Muscle layer of duodenum (tissue), 2 donors: ENCODE data around the gene NPAS1.
"Not testable (repeated sequence)": the region's sequence is repeated elsewhere in the genome, so short reads cannot be mapped to it uniquely, and the experiment has no call there.

Experiments
- H3K27ac ChIP-seq: one replicate; pipeline ENCODE4 v1.7.0; 2013; ENCODE audit warnings: mild to moderate bottlenecking, low read length
- H3K27me3 ChIP-seq: one replicate; pipeline ENCODE4 v1.7.0; 2013; ENCODE audit warnings: low read depth, mild to moderate bottlenecking, control low read depth, low read length
- H3K36me3 ChIP-seq, 2 donors: one replicate each; pipeline ENCODE4 v1.7.0; 2013; ENCODE audit warnings: low read length in 2 of 2, control low read depth in 1 of 2, mild to moderate bottlenecking in 1 of 2; ENCODE audit not compliant: insufficient read depth in 2 of 2, control insufficient read depth in 1 of 2
- H3K4me1 ChIP-seq, 2 donors: one replicate each; pipeline ENCODE4 v1.7.0; 2013; ENCODE audit warnings: low read length in 2 of 2, mild to moderate bottlenecking in 2 of 2, control low read depth in 1 of 2, moderate library complexity in 1 of 2; ENCODE audit not compliant: insufficient read depth in 2 of 2, control insufficient read depth in 1 of 2
- H3K4me3 ChIP-seq, 2 donors: one replicate each; pipeline ENCODE4 v1.7.0; 2013; ENCODE audit warnings: low read length in 2 of 2, low read depth in 1 of 2, mild to moderate bottlenecking in 1 of 2
- H3K9me3 ChIP-seq, 2 donors: one replicate each; pipeline ENCODE4 v1.7.0; 2013; ENCODE audit warnings: low read length in 2 of 2, control low read depth in 1 of 2, mild to moderate bottlenecking in 1 of 2; ENCODE audit not compliant: control insufficient read depth in 1 of 2
- donor health status: healthy.

The NPAS1 gene

DNA sequence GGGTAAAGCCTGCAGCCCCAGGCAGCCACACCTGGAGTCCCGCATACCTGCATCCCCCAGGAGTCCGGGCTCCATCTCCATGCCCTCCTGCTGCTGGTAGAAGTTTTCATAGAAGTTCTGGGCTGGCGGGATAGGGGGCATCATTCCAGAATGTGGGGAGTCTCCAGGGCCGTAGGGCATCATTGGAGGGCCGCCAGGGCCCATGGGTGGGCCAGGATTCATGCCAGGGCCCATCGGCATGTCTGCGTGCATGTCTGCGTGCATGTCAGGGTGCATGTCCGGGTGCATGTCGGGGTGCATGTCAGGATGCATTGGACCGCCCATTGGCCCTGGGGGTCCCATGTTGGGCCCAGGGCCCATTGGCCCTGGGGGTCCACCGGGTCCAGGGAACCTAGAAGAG is 52.1 kb downstream of the NPAS1 start:
- no peak overlapping the region for H3K4me3 ChIP-seq
- no peak overlapping the region for H3K27ac ChIP-seq
- H3K9me3 ChIP-seq, result no peaks in the 10 kb centered on the region
- H3K4me1 ChIP-seq, result no peaks in the 10 kb centered on the region
- H3K27me3 ChIP-seq, result no peaks in the 10 kb centered on the region
- peaks cover 46 to 78% of the 10 kb centered on the region in 2 donors for H3K36me3 ChIP-seq

DNA sequence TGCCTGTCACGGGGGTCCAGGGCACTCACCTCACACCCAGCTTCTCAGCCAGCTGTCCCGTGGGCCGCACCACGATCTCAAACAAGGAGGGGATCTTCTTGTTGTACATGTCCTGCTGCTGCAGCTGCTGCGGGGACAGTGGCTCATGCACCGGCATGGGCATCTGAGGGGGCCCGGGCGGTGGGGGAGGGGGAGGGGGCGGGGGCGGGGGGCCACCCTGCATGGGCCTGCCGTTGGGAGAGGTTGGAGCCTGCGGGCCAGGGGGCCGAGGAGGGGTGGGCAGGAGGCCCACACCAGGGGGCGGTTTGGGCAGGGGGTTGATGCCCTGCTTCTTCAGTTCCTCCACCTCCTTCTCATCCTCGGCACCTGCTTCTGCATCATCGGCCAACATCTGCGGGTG is 52.7 kb downstream of the NPAS1 start:
- Histone ChIP-seq H3K27ac (no peak overlapping the region), H3K4me3 (no peak overlapping the region), H3K36me3 (peaks cover 46 to 72% of the 10 kb centered on the region in 2 donors)

DNA sequence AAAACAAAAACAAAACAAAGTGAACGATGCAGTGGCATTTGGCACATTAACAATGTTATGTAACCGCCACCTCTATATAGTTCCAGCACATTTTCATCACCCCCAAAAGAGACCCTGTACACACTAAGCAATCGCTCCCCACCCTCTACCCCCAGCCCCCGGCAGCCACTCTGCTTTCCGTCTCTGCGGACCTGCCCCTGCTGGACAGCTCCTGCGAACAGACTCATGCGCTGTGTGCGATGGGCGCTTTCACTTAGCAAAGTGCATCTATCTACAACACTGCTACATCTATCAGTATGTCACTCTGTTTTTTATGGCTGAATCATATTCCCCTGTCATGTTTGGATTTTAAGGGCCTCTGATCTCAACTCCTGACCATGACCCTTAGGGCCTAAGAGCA is 53.9 kb downstream of the NPAS1 start:
- Histone ChIP-seq H3K36me3 (peaks cover 46 to 59% of the 10 kb centered on the region in 2 donors), H3K4me3 (no peak overlapping the region), H3K27me3 (no peaks in the 10 kb centered on the region), H3K4me1 (no peaks in the 10 kb centered on the region), H3K27ac (no peak overlapping the region), H3K9me3 (no peaks in the 10 kb centered on the region)

More for the DNA sequence above, 52.7 kb downstream of the NPAS1 start:
- no peaks in the 10 kb centered on the region for H3K27me3 ChIP-seq
- H3K4me1 ChIP-seq, result no peaks in the 10 kb centered on the region
- H3K9me3 ChIP-seq, result no peaks in the 10 kb centered on the region

DNA sequence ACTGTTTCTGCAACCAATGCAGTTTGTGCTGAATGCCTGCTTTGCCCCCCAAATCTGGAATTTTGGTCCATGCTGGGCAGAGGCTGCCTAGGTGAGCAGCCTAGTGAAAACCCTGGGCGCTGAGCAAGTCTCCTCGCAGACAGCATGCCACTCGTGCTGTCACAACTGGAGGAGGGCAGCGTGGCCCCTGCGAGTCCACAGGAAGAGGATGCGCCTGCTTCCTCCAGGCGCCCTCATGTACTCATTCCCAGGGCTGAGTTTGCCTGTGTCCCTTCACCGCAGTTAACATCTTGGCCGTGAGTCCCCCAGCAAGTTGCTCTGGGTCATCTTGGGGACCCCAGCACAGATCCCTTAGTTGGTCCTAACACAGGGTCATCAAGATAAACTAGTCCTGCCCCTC is 55.0 kb downstream of the NPAS1 start:
- H3K27ac ChIP-seq, result no peak overlapping the region

DNA sequence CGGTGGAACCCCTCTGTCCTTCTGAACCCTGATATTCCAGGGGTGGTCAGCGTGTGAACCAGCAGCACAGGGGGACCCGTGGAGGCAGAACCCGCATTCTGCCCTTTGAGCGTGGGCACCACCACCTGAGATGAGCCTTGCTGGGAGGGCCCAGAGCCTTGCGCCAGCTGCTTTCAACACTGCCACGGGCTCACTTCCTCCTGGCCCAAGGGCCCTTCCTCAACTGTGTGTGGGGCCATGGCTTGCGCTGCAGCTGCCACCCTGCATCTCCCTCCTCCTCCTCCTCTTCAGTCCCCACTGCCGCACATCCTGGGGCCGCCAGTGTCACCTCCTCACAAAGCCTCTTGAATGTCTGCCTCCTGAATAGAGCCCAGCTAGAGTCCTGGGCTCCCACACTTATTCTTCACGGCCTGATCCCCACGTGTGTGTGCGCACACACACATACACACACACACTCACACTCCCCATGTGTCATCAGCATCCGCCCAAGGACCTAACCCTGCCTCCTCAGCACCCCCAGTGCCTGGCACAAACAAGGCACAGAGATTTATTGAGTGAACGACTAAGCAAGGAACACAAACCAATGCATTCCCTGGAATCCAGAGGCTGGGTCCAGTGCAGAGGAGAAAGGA is 55.7 kb downstream of the NPAS1 start:
- Histone ChIP-seq H3K27ac (no peak overlapping the region), H3K4me3 (no peak overlapping the region), H3K36me3 (peaks cover 31 to 43% of the 10 kb centered on the region in 2 donors), H3K4me1 (no peaks in the 10 kb centered on the region), H3K9me3 (no peaks in the 10 kb centered on the region), H3K27me3 (no peaks in the 10 kb centered on the region)

More for the DNA sequence above, 55.0 kb downstream of the NPAS1 start:
- Histone ChIP-seq H3K4me1 (no peaks in the 10 kb centered on the region), H3K4me3 (no peak overlapping the region), H3K27me3 (no peaks in the 10 kb centered on the region), H3K36me3 (peaks cover 38 to 50% of the 10 kb centered on the region in 2 donors), H3K9me3 (no peaks in the 10 kb centered on the region)

DNA sequence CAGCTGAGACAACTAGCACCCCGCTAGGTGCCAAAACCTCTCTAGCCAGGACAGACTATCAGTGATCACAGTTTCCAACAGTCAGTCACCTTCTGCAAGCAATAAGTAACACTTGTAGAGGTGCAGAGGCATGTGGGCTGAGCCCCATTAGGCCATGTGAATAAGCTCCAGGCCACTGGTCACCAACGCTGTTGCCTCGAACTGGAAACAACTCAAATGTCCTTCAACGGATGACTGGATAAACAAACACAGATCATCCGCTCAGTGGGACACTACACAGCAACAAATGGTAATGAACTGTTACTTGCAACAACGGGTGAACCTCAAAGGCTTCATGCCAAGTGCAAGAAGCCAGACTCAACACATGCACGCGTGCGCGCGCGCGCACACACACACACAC is 56.3 kb downstream of the NPAS1 start:
- Histone ChIP-seq H3K36me3 (peaks cover 31 to 41% of the 10 kb centered on the region in 2 donors), H3K9me3 (no peaks in the 10 kb centered on the region), H3K4me3 (no peak overlapping the region), H3K27me3 (no peaks in the 10 kb centered on the region), H3K27ac (no peak overlapping the region), H3K4me1 (no peaks in the 10 kb centered on the region)

DNA sequence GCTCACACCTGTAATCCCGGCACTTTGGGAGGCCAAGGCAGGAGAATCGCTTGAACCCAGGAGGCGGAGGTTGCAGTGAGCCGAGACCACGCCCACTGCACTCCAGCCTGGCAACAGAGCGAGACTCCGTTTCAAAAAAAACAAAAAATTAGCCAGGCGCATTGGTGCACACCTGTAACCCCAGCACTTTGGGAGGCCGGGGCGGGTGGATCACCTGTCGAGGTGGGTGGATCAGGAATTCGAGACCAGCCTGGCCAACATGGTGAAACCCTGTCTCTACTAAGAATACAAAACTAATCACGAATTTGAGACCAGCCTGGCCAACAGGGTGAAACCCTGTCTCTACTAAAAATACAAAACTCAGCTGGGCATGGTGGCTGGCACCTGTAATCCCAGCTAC is 58.7 kb downstream of the NPAS1 start:
- not testable (repeated sequence) for H3K27ac ChIP-seq, H3K4me3 ChIP-seq, H3K27me3 ChIP-seq, H3K4me1 ChIP-seq, H3K9me3 ChIP-seq
- peaks cover 38 to 47% of the 10 kb centered on the region in 2 donors for H3K36me3 ChIP-seq

DNA sequence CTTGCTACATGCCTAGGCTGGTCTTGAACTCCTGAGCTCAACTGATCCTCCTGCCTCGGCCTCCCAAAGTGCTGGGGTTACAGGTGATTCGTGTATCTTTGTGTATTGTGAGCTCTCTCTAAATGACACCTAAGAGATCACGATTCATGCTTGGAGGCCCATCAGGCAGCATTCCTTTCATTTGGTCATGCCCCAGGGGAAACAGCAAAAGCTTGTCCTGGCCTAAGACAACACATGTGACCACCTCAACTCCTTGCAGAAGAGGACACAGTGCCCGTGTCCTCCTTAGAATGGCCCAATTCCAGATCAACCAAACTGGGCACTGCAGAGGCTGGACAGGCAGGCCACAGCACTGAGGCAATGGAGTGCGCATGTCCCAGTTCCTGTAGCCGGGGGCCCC is 61.5 kb downstream of the NPAS1 start:
- Histone ChIP-seq H3K27ac (no peak overlapping the region), H3K4me1 (no peaks in the 10 kb centered on the region), H3K27me3 (no peaks in the 10 kb centered on the region), H3K4me3 (no peak overlapping the region), H3K36me3 (peaks cover 40 to 57% of the 10 kb centered on the region in 2 donors), H3K9me3 (no peaks in the 10 kb centered on the region)

DNA sequence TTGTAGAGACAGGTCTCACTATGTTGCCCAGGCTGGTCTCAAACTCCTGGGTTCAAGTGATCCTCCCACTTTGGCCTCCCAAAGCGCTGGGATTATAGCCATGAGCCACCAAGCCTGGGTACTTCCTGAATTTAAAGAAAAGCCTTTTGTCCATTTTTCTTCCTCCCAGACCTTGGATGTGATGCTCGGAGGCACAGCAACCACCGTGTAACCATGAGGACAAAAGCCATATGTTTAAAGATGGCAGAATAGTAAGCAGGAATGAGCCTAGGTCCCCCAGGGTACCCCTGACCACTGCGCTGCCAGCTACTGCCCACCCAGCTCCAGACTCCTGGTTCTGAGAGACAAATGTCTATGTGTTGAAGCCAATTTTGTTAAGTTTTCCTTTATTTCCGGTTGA is 62.9 kb downstream of the NPAS1 start:
- Histone ChIP-seq H3K36me3 (peaks cover 37 to 61% of the 10 kb centered on the region in 2 donors), H3K4me3 (no peak overlapping the region), H3K27me3 (no peaks in the 10 kb centered on the region), H3K4me1 (no peaks in the 10 kb centered on the region), H3K27ac (no peak overlapping the region), H3K9me3 (no peaks in the 10 kb centered on the region)

DNA sequence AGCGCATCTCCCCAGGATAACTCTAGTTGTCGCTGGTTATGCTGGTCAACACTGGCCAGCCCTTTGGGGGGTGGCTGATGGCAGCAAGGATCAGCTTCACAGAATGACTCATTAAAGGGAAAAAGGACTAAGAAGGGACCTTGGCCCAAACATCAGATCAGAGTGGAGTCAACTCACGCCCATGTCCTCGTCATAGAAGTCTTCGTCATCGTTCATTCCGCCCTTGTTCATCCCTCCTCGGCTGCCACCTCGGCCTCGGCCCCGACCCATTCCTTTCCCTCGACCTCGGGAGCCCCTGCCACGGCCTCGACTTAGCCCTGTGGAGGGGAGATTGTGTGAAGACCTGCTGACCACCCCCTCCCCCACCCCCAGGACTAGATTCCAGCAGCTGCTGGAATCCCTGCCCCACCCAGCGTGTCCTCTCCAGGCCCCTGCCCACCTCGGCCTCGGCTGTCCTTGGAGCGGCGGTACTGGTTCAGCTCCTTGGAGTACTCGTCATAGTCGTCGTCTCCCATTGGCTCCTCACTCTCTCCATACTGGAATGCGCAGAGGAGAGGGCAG is 65.3 kb downstream of the NPAS1 start:
- Histone ChIP-seq H3K4me1 (no peaks in the 10 kb centered on the region), H3K27me3 (no peaks in the 10 kb centered on the region), H3K27ac (no peak overlapping the region), H3K9me3 (no peaks in the 10 kb centered on the region), H3K36me3 (peaks cover 46 to 78% of the 10 kb centered on the region in 2 donors), H3K4me3 (no peak overlapping the region)

DNA sequence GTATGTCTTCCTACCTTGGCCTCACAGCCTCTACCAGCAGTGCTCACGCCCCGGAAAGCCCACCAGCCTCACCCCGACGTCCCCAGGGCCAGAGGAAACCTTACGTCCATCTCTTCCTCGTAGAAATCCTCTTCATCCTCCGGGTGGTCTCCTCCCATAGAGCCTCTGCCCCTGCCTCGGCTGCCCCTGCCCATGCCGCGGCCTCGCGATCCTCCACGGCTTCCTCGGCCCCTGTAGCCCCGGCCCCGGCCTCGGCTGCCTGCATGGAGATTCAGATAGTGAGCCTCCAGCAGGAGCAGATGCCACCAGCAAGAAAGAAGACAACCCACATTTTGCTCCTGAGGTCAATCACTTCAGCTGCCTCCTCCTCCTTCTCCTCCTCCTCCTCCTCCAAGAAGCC is 66.6 kb downstream of the NPAS1 start:
- no peaks in the 10 kb centered on the region for H3K9me3 ChIP-seq
- no peak overlapping the region for H3K4me3 ChIP-seq
- H3K4me1 ChIP-seq, result no peaks in the 10 kb centered on the region
- no peak overlapping the region for H3K27ac ChIP-seq
- H3K27me3 ChIP-seq, result no peaks in the 10 kb centered on the region
- peaks cover 48 to 83% of the 10 kb centered on the region in 2 donors for H3K36me3 ChIP-seq
